Endothelial cell of umbilical vein (primary cell): Measurements from ENCODE around the gene ZNF813. TPM values are rescaled to one million over a fixed set of nuclear protein-coding genes. Genes with fewer than 3 reads are reported as not detected.

Experiments used
- BruUV-seq: library from RNA; stranded (reverse); fragments of 400-500 nt; replicated peaks from 2 replicates; lab custom pipeline; 2021; lab: Mats Ljungman, UMichigan
- CTCF ChIA-PET: fragments of 300-600, 350-600 bp; sonication (Branson Sonifier 250); formaldehyde crosslinking; loops from one replicate; lab custom pipeline; 2021; ENCODE audit warnings: antibody characterized with exemption, inconsistent platforms; lab: Charles Lee
- POLR2A ChIA-PET: fragments of 300-600, 350-600 bp; sonication (Branson Sonifier 250); formaldehyde crosslinking; loops from one replicate; lab custom pipeline; 2021; ENCODE audit warnings: antibody characterized with exemption, inconsistent platforms; lab: Charles Lee
- DNase-seq: peaks from one replicate; pipeline ENCODE4 v3.0.0-alpha.2; 2011; ENCODE audit warnings: low read depth, low spot score
- FAIRE-seq: peaks from 2 replicates; lab custom pipeline; 2011; peaks lifted over from hg19 to GRCh38; lab: Jason Lieb, UNC
- H2AFZ ChIP-seq: 2 replicates; pipeline ENCODE4 v1.6.0; 2012; ENCODE audit warnings: low read depth, low read length, control low read depth, inconsistent platforms
- H3K27ac ChIP-seq: 2 replicates; pipeline ENCODE4 v1.5.1; 2011; ENCODE audit warnings: low read depth, mild to moderate bottlenecking, control low read depth, low read length, moderate library complexity; ENCODE audit not compliant: insufficient read depth
- H3K27me3 ChIP-seq, 2 experiments: 2 replicates each; pipeline versions ENCODE4 v1.6.0 to v1.6.1; 2011; ENCODE audit warnings: low read length in 2 of 2, mixed read lengths in 1 of 2; ENCODE audit not compliant: control insufficient read depth in 2 of 2, insufficient read depth in 2 of 2
- H3K36me3 ChIP-seq, 2 experiments: 2 replicates in 1 of 2; 3 replicates in 1 of 2; pipeline ENCODE4 v1.5.1; 2011; ENCODE audit warnings: low read length in 2 of 2, mild to moderate bottlenecking in 1 of 2, moderate library complexity in 1 of 2; ENCODE audit not compliant: control insufficient read depth in 2 of 2, insufficient read depth in 2 of 2; ENCODE audit errors: extremely low read depth in 1 of 2
- H3K4me1 ChIP-seq: 3 replicates; pipeline ENCODE4 v1.5.1; 2011; ENCODE audit warnings: mild to moderate bottlenecking, low read length; ENCODE audit not compliant: control insufficient read depth, insufficient read depth; ENCODE audit errors: extremely low read depth
- H3K4me2 ChIP-seq: 2 replicates; pipeline ENCODE4 v1.6.1; 2011; ENCODE audit warnings: low read length, control low read depth, mixed read lengths; ENCODE audit not compliant: insufficient read depth
- H3K4me3 ChIP-seq, 3 experiments: fragments of 200-600 bp in 1 of 3; sonication (generic), shearing (Covaris generic) in 1 of 3; replicated peaks in 1 of 3; 2 replicates each; pipeline ENCODE4 v1.5.1; 2011 to 2016; ENCODE audit warnings: control low read depth in 3 of 3, low read length in 3 of 3, mild to moderate bottlenecking in 2 of 3, inconsistent platforms in 1 of 3, low read depth in 1 of 3, moderate library complexity in 1 of 3; ENCODE audit not compliant: insufficient read depth in 1 of 3
- H3K79me2 ChIP-seq: 2 replicates; pipeline ENCODE4 v1.6.0; 2012; ENCODE audit warnings: low read length, inconsistent platforms; ENCODE audit not compliant: control insufficient read depth, insufficient read depth
- H3K9ac ChIP-seq: replicated peaks from 2 replicates; pipeline ENCODE3; 2011; ENCODE audit warnings: low read length, control low read depth; ENCODE audit not compliant: insufficient read depth; ENCODE audit errors: extremely low read depth
- H3K9me1 ChIP-seq: replicated peaks from 3 replicates; pipeline ENCODE4 v1.6.0; 2011; ENCODE audit warnings: mild to moderate bottlenecking, low read length; ENCODE audit not compliant: control insufficient read depth, insufficient read depth; ENCODE audit errors: extremely low read depth
- H3K9me3 ChIP-seq: replicated peaks from 2 replicates; pipeline ENCODE4 v1.5.1; 2012; ENCODE audit warnings: low read length, inconsistent platforms; ENCODE audit not compliant: control insufficient read depth, insufficient read depth
- H4K20me1 ChIP-seq: replicated peaks from 2 replicates; pipeline ENCODE3; 2011; ENCODE audit warnings: mild to moderate bottlenecking, low read length; ENCODE audit not compliant: control insufficient read depth, insufficient read depth; ENCODE audit errors: extremely low read depth
- EZH2 ChIP-seq: IDR thresholded peaks from 2 replicates; pipeline ENCODE4 v1.6.1; 2012; ENCODE audit warnings: borderline replicate concordance, low read depth, mild to moderate bottlenecking, moderate library complexity, low read length, inconsistent platforms; ENCODE audit not compliant: severe bottlenecking
- FOS ChIP-seq: IDR thresholded peaks from 2 replicates; pipeline ENCODE4 v1.6.1; 2011; ENCODE audit warnings: mild to moderate bottlenecking, low read length, moderate library complexity, borderline replicate concordance; ENCODE audit not compliant: insufficient read depth
- GATA2 ChIP-seq: IDR thresholded peaks from 2 replicates; pipeline ENCODE4 v1.7.0; 2011; ENCODE audit warnings: low read depth, mild to moderate bottlenecking, moderate library complexity, mixed read lengths, low read length; ENCODE audit not compliant: insufficient read length, insufficient read depth
- JUN ChIP-seq: IDR thresholded peaks from 2 replicates; pipeline ENCODE4 v1.6.1; 2011; ENCODE audit warnings: borderline replicate concordance, low read depth; ENCODE audit not compliant: insufficient read length, insufficient read depth
- MAX ChIP-seq: IDR thresholded peaks from 2 replicates; pipeline ENCODE4 v1.6.1; 2011; ENCODE audit not compliant: insufficient read depth, insufficient read length
- MYC ChIP-seq: IDR thresholded peaks from one replicate; pipeline ENCODE4 v1.6.1; 2011; ENCODE audit warnings: mild to moderate bottlenecking, low read depth, low read length
- POLR2A ChIP-seq: IDR thresholded peaks from 2 replicates; pipeline ENCODE4 v1.6.1; 2012; ENCODE audit warnings: low read depth, mild to moderate bottlenecking, control low read depth, low read length
- POLR2AphosphoS5 ChIP-seq: IDR thresholded peaks from 2 replicates; pipeline ENCODE4 v1.6.1; 2012; ENCODE audit warnings: low read depth, mild to moderate bottlenecking, control low read depth, low read length, moderate library complexity; ENCODE audit not compliant: insufficient read depth
- dilution Hi-C: fragments of 300-500 bp; cut with MboI; formaldehyde crosslinking; loops from one replicate; pipeline ENCODE4 v1.15.0; 2019; ENCODE audit warnings: low sequenced_read_pairs; ENCODE audit not compliant: extremely low pct_ligation_motif_present
- intact Hi-C: fragments of 100-400 bp; cut with micrococcal nuclease; formaldehyde crosslinking; loops from one replicate; pipeline ENCODE4 v1.10.0; 2022
- polyA plus RNA-seq, 4 experiments: library from polyadenylated mRNA; depleted of rRNA in 3 of 4; stranded (reverse) in 3 of 4; unstranded in 1 of 4; fragments of >200 nt; gene quantifications; 2 replicates each; pipeline versions ENCODE4 v1.2.1 to v1.2.3, GENCODE V29; 2011 to 2012; ENCODE audit warnings: missing spikeins in 1 of 4
- total RNA-seq: library from RNA; stranded (reverse); gene quantifications from 2 replicates; pipeline ENCODE4 v1.2.3, GENCODE V29; 2021
- TF ChIP-seq, protein P1 (sequence below), 2 donors: IDR thresholded peaks; 1 replicate in 1 of 2; 2 replicates in 1 of 2; pipeline ENCODE4 v1.5.1; 2011; ENCODE audit warnings: low read length in 2 of 2, mild to moderate bottlenecking in 2 of 2, moderate library complexity in 2 of 2, control low read depth in 1 of 2, inconsistent platforms in 1 of 2, low read depth in 1 of 2; ENCODE audit not compliant: insufficient read depth in 1 of 2; ENCODE audit errors: extremely low read depth in 1 of 2

ZNF813 gene
- total and polyA plus RNA-seq, 2 donors (not counting 3 experiments of a cell fraction or from before 2014, with no cell fraction given), result 0.47 to 2.3 TPM

- no peaks in the 10 kb centered on the region for H3K36me3 ChIP-seq
- H3K9me1 ChIP-seq, result no peaks in the 10 kb centered on the region
- POLR2A ChIA-PET, result no interaction called here
- no peak overlapping the region for H3K27ac ChIP-seq
- no peak overlapping the region for H3K4me2 ChIP-seq
- peak overlapping the region in 2 of 3 experiments; percentile 63 to 64 for H3K4me3 ChIP-seq
- no peaks in the 10 kb centered on the region for H3K4me1 ChIP-seq
- peak overlapping the region; percentile 65 for H2AFZ ChIP-seq
- no peaks in the 10 kb centered on the region for H3K79me2 ChIP-seq
- no peaks in the 10 kb centered on the region for H3K27me3 ChIP-seq
- H4K20me1 ChIP-seq, result no peaks in the 10 kb centered on the region
- dilution Hi-C loops, result no loop called here
- intact Hi-C loops, result loop anchor here (1.0 kb wide), 1 partner anchor 18 kb away; no protein-coding TSS in a partner anchor
- H3K9ac ChIP-seq, result no peak overlapping the region
- TF ChIP-seq, protein P1, sequence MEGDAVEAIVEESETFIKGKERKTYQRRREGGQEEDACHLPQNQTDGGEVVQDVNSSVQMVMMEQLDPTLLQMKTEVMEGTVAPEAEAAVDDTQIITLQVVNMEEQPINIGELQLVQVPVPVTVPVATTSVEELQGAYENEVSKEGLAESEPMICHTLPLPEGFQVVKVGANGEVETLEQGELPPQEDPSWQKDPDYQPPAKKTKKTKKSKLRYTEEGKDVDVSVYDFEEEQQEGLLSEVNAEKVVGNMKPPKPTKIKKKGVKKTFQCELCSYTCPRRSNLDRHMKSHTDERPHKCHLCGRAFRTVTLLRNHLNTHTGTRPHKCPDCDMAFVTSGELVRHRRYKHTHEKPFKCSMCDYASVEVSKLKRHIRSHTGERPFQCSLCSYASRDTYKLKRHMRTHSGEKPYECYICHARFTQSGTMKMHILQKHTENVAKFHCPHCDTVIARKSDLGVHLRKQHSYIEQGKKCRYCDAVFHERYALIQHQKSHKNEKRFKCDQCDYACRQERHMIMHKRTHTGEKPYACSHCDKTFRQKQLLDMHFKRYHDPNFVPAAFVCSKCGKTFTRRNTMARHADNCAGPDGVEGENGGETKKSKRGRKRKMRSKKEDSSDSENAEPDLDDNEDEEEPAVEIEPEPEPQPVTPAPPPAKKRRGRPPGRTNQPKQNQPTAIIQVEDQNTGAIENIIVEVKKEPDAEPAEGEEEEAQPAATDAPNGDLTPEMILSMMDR (IDR thresholded peaks at IDR 0.05; ENCODE audit: extremely low read depth in 1 of 2, insufficient read depth in 1 of 2, low read depth in 1 of 2, low read length in 2 of 2), result no peak
- TF ChIP-seq POLR2AphosphoS5, result no peak
- no peak for TF ChIP-seq MYC
- TF ChIP-seq GATA2, result no peak
- TF ChIP-seq POLR2A, result no peak
- TF ChIP-seq JUN, result no peak
- TF ChIP-seq MAX, result no peak
- TF ChIP-seq FOS, result no peak
- TF ChIP-seq EZH2, result no peak
- FAIRE-seq, result no peak
- H3K9me3 ChIP-seq, result no peaks in the 10 kb centered on the region
- CTCF ChIA-PET, result no interaction called here
- no peak for DNase-seq
- BruUV-seq, result no TSS peak
These were observed 71.0 kb downstream of the ZNF813 start for GRCh38 chr19:53538378-53539109.
